ENCODE measurements around the gene FBXO42.
"Not testable (repeated sequence)": the region's sequence is repeated elsewhere in the genome, so short reads cannot be mapped to it uniquely, and the experiment has no call there.

The FBXO42 gene

GRCh38 chr1:16354619-16355018, 2.3 kb upstream of the FBXO42 start:
- TF ChIP-seq CTCF (IDR thresholded peaks at IDR 0.05; ENCODE audit: low read depth, low read length, missing control alignments), result no peak
- no peak for DNase-seq (ENCODE audit: low read depth)
- no peak overlapping the region for H3K4me3 ChIP-seq (ENCODE audit: low read depth, low read length)

GRCh38 chr1:16352842-16353535, 709 bp upstream of the FBXO42 start:
- TF ChIP-seq CTCF (IDR thresholded peaks at IDR 0.05; ENCODE audit: low read depth, low read length, missing control alignments), result no peak
- DNase-seq (ENCODE audit: low read depth), result no peak

GRCh38 chr1:16351456-16351993, 755 bp downstream of the FBXO42 start:
- DNase-seq (ENCODE audit: low read depth), result no peak

More at GRCh38 chr1:16352842-16353535, 709 bp upstream of the FBXO42 start:
- peak overlapping the region; percentile 99 for H3K4me3 ChIP-seq (ENCODE audit: low read depth, low read length)

GRCh38 chr1:16349847-16350406, 2.4 kb downstream of the FBXO42 start:
- DNase-seq (ENCODE audit: low read depth), result no peak
- no peak for TF ChIP-seq CTCF (IDR thresholded peaks at IDR 0.05; ENCODE audit: low read depth, low read length, missing control alignments)
- H3K4me3 ChIP-seq (ENCODE audit: low read depth, low read length), result no peak overlapping the region

More at GRCh38 chr1:16351456-16351993, 755 bp downstream of the FBXO42 start:
- TF ChIP-seq CTCF (IDR thresholded peaks at IDR 0.05; ENCODE audit: low read depth, low read length, missing control alignments), result no peak
- H3K4me3 ChIP-seq (ENCODE audit: low read depth, low read length), result peak overlapping the region; percentile 99

- DNase-seq (ENCODE audit: low read depth), result no peak
Observed at GRCh38 chr1:16348414-16349182, 3.7 kb downstream of the FBXO42 start.

GRCh38 chr1:16343276-16343675, 9.0 kb downstream of the FBXO42 start:
- DNase-seq (ENCODE audit: low read depth); H3K4me3 ChIP-seq (ENCODE audit: low read depth, low read length): not testable (repeated sequence)

More at GRCh38 chr1:16348414-16349182, 3.7 kb downstream of the FBXO42 start:
- TF ChIP-seq CTCF (IDR thresholded peaks at IDR 0.05; ENCODE audit: low read depth, low read length, missing control alignments), result no peak
- no peak overlapping the region for H3K4me3 ChIP-seq (ENCODE audit: low read depth, low read length)

Measured in GM12864 (cell line).